GM20431 (cell line): Measurements from ENCODE around the gene AKT1S1.

Source experiments
- in situ Hi-C: fragments of 300-500 bp; cut with MseI, MboI; formaldehyde crosslinking; loops from one replicate; pipeline ENCODE4 v1.15.0; 2020; ENCODE audit warnings: low sequenced_read_pairs; ENCODE audit not compliant: unreplicated experiment

Gene AKT1S1

DNA sequence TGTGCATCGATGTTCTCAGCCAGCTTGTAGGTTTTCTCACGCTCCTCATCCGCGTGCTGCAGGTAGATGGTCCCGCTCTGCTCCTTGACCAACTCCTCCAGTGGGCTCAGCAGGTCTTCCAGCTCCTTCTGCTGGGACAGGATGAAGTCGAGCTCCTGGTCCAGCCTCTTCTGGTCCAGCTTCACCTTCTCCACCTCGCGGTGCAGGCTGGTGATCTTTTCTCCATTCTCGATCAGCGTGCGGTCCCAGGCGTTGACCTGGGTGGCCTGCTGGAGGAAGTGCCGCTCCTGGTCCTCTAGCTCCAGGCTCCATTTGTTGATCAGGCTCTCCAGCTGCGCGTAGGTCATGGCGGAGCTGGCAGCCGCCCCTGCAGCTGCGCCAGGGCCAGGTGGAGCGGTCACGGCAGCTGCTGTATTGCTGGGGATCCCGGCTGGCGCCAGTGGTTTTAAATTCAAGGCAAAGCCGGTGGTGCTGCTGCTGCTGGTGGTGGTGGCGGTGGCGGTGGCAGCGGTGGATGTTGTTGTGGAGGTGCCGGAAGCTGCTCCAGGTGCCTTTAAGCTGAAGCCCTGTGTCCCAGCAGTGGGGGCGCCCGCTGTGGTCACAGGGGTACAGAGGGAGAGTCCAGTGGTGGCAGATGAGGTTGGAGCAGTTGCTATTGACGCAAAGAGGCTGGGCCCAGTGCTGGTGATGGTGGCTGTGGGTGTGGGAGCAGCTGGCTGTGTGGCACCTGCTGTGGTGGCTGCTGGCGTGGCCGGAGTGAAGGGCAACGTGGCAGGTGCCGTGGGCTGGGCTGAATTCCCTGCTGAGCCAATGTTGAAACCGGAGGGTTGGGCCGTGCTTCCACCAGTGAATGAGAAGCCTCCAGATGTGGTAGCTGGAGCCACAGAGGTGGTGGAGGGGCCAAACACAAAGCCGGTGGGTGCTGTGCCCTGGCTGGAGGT lies 31.6 kb upstream of the AKT1S1 start:
- in situ Hi-C loops: no loop called here

- in situ Hi-C loops: no loop called here
These were observed 30.7 kb upstream of the AKT1S1 start for GRCh38 chr19:49907745-49908446.

DNA sequence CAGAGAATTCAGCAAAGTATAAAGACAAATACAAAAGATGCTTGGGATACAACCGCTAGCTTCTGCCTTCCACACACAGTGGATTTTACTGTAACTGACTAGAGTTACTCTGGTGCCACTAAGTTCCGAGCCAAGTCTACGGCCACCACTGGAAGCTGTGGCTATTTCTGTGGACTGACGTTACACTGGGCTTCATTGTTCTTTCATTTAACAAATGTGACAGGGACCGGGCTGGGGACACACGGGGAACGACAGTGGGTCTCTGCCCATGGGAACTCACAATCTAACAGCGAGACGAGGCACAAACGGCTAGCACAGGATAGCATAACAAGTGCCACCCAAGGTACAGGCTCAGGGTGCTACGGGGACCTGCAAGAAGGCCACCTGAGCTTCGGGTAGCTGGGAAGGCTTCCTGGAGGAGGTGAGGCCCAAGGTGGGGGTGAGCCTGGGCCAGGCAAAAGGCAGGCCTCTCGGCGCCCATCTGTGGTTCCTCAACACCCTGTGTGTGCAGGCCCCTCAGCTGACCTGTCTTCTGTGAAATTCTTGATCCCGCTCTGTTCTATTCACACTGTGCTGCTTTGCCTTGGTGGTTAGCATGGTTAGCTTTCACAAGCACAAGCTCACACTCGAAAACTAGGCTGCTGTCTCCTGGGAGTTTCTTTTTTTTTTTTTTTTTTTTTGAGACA lies 29.9 kb upstream of the AKT1S1 start:
- in situ Hi-C loops: no loop called here

- in situ Hi-C loops: no loop called here
These were observed 27.0 kb upstream of the AKT1S1 start for GRCh38 chr19:49904136-49904535.

DNA sequence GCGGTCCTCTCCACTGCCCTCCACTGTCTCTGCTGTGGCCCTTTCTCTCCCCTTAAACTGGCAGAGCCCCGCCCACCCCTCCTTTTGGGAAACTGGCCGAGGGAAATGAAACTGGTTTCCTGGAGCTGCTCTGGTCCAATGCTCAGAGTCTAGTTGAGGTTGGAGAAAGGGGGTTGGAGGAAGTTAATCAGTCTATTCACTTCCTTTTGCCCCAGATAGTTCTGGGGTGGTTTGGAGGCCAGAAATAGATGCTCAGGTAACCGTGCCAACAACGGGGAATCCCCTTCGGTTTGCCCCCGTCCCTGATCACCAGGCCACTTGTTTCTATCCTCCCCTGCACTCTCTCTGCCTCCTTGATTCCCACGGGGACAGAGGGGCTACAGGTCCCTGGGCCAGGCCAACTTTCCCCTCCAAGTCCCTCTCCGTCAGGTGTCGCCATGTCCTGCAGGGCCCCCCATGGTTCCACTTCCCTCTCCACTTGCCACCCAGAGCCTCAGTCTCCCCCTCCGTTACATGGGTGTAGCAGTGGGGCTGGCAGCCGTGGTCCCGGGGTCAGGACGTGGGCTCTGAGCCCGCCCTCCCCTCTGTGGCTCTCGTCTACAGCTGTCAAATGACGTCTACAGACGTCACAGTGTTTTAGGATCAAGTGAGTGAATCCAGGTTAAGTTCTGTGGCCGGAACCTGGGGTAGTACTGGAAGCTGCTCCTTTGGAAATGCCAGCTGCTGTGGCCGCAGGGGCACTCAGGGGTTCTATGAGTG lies 19.9 kb upstream of the AKT1S1 start, which contains the start of gene IL4I1:
Gene IL4I1, minus strand, starts transcription at position 25 of the 759 bp plus-strand sequence. CDS start 727 bp downstream, outside the sequence.
- in situ Hi-C loops: no loop called here

GRCh38 chr19:49895566-49896297 lies 18.6 kb upstream of the AKT1S1 start:
- in situ Hi-C loops: no loop called here

DNA sequence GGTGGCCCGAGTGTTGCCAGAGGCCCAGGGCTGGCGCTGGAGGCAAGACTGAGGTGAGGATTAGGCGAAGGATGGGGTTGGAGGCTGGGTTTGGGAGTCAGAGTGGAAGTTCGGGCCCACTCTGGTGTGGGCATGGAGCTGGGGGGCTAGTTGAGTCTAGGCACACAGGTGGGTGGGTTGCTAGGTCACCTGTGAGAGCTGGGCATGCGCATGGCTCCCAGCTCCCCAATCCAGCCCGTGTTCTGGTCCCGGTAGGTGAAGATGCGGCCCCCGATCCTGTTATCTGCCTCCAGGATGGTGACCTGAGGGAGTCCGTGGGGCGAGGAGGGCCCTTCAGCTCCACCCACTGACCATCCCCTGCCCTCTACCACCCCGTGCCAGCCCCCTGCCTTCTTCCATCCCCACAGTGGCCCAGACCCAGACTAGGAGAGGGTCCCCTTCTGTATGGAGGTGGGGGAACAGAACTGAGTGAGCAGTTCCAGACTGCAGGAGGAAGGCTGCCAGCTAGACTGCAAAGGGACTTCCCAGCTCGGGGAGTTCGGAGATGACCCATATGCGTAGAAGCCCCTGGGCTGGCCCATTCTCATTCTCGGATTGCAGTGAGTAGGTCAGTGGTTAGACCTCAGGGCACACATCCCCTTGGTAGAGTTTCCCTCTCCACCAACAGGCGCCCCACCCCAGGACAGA lies 17.9 kb upstream of the AKT1S1 start:
- in situ Hi-C loops: no loop called here

DNA sequence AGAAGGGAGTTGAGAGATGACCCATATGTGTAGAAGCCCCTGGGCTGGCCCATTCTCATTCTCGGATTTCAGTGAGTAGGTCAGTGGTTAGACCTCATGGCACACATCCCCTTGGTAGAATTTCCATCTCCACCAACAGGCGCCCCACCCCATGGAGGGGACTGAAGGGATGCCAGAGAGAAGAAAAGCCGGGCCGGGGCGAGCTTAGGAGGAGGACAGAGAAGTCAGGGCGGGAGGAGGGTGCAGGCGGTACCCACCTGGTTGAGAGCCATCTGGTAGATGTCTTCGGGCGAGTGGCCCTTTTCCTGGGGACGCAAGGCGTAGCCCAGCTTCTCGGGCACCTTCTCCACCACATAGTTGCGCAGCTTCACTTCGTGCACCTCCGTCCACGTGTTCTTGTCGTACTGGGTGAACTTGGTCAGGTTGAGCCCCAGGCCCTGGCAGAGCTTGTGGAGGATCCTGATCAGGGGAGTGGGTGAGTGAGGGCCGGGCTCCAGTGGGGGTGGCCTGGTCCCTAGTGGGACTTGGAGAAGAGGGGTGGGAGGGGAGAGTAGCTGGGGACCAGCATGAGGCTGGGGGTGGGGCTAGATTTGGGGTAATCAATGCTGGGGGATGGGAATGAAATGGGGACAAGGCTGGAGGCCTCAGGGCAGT lies 17.0 kb upstream of the AKT1S1 start:
- in situ Hi-C loops: no loop called here

- in situ Hi-C loops: no loop called here
These were observed 15.6 kb upstream of the AKT1S1 start for GRCh38 chr19:49892716-49893115.

- in situ Hi-C loops: no loop called here
These were observed 14.2 kb upstream of the AKT1S1 start for GRCh38 chr19:49891393-49891792.

DNA sequence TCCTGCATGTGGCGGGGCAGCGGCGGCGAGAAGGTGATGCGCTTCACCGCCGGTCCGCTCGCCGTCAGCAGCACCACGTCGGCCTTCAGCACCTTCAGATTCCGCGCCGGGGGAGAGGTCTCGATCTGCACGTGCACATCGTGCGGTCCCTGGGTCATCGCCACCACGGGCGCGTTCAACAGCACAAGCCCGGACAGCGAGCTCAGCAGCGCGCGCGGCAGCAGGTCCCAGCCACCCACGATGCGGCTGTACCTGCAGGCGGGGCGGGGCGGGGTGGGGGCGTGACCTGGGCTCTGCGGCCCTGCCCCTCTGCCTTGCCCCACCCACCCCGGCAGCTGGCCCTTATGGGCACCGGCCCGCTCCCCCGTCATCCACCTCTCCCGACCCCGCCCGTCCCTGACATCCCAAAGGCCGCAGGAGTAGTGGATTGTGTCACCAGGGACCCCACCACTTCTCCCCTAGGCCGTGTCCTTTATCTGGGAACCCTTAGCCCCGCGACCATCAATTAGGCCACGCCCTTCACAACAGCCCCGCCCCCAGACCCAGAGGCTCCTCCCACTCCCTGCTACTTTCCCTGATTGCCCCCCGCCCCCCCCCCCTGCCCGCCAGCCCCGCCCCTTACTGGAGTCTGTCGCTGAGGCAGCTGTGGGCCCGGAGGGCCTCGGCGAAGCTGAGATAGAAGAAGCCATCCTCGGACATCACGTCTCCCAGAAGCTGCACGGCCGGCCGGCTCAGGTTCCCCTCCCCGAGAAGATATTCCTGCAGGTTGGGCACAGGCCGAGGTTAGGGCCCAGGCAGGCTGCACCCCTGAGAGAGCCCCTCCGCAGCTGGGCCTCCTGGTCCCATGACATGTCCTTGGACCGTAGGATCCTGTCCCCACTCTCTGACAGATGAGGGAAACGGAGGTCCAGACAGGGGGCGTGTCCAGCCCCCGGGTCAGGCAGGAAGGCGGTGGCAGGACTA lies 13.5 kb upstream of the AKT1S1 start:
- in situ Hi-C loops: no loop called here

GRCh38 chr19:49889687-49890348 lies 12.7 kb upstream of the AKT1S1 start:
- in situ Hi-C loops: no loop called here

DNA sequence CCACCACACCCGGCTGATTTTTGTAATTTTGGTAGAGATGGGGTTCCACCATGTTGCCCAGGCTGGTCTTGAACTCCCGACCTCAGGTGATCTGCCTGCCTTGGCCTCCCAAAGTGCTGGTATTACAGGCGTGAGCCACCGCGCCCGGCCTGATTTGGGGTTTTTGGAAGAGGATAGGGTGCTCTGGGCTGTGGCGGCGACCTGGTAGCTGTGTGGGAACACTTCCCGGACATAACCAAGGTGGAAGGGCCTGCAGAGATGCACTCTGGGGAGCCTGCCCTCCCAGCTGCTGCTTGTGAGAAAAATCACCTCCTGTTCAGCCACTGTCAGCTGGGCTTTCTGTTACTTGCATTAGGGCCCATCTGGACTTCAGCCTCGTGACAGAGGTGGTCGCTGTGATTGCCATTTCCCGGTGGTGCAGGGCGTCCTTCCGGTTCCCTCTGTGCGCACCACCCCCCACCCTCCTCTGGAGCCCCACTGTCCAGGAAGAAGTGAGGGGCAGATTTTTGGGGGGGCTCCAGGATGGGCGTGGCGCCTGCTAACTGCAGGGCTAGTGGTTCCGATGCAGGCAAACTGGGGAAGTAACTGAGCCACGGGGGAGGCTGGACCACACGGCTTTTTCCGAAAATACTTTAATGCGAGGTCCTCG lies 12.0 kb upstream of the AKT1S1 start:
- in situ Hi-C loops: no loop called here

- in situ Hi-C loops: no loop called here
These were observed 11.3 kb upstream of the AKT1S1 start for GRCh38 chr19:49888510-49888824.

DNA sequence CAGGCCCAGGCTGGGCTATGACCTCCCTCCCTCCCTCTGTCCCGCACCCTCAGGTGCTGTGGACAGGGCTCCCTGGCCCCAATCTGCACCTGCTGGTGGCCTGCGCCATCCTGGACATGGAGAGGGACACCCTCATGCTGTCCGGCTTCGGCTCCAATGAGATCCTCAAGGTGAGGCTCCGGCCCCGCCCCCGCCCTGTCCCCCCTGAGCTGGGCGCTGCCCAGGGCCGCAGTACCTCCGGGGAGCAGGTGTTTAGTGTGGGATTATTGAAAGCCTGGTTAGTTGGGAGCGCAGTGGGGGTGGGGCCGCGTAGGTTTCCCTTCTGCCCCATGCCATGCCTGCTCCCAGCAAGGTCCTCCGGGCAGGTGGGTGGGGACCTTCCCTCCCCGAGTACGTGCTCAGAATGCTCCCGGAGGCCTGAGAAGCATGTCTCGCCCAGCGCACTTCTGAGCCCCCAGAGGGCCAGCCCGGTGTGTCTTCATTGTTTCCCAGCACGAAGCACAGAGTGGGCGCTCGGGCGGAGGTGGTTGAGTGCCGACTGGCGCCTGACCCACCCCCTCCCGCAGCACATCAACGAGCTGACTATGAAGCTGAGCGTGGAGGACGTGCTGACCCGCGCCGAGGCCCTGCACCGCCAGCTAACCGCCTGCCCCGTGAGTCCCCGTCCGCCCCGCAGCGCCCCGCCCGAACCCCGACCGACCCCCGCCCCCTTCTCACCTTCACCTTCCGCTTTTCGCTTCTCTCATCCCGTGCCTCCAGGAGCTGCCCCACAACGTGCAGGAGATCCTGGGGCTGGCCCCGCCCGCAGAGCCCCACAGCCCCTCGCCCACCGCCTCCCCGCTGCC lies 10.7 kb upstream of the AKT1S1 start:
- in situ Hi-C loops: no loop called here
